NCI-H524 (cell line): Measurements from ENCODE around the gene SPEF1.
"Not testable (repeated sequence)": the region's sequence is repeated elsewhere in the genome, so short reads cannot be mapped to it uniquely, and the experiment has no call there.

Experiments used
- DNase-seq, 2 experiments: peaks; one replicate each; lab custom pipeline; 2025; lab: John Stamatoyannopoulos, UW

The SPEF1 gene

GRCh38 chr20:3781153-3781910, at the start of gene SPEF1:
Gene SPEF1, minus strand, starts transcription at chr20:3781448. Its CDS starts 161 bp downstream, at chr20:3781287.
- peak; percentile 98 for DNase-seq

- not testable (repeated sequence) for DNase-seq
Observed at GRCh38 chr20:3829891-3830290, 48.6 kb upstream of the SPEF1 start.

- no peak for DNase-seq
Observed at GRCh38 chr20:3828798-3829197, 47.5 kb upstream of the SPEF1 start.

GRCh38 chr20:3826420-3826819, 45.2 kb upstream of the SPEF1 start:
- DNase-seq, result no peak

- DNase-seq, result no peak
Observed at GRCh38 chr20:3825526-3825925, 44.3 kb upstream of the SPEF1 start.

GRCh38 chr20:3823881-3824280, 42.6 kb upstream of the SPEF1 start:
- no peak for DNase-seq

- DNase-seq, result no peak
Observed at GRCh38 chr20:3821996-3822395, 40.7 kb upstream of the SPEF1 start.

- no peak for DNase-seq
Observed at GRCh38 chr20:3820901-3821727, 39.9 kb upstream of the SPEF1 start.

GRCh38 chr20:3820048-3820900, 39.0 kb upstream of the SPEF1 start, which contains the start of gene AP5S1:
Gene AP5S1, plus strand, starts transcription at chr20:3820547. Its CDS starts 1,571 bp downstream, at chr20:3822118.
- DNase-seq, result peak; percentile 92 to 96

GRCh38 chr20:3819411-3820047, 38.3 kb upstream of the SPEF1 start:
- DNase-seq, result no peak

- peak; percentile 95 to 97 for DNase-seq
Observed at GRCh38 chr20:3818155-3819151, 37.2 kb upstream of the SPEF1 start.

- no peak for DNase-seq
Observed at GRCh38 chr20:3815703-3816315, 34.6 kb upstream of the SPEF1 start.

- DNase-seq, result no peak
Observed at GRCh38 chr20:3814928-3815495, 33.8 kb upstream of the SPEF1 start.

- DNase-seq, result no peak
Observed at GRCh38 chr20:3813848-3814581, 32.8 kb upstream of the SPEF1 start.

- DNase-seq, result no peak
Observed at GRCh38 chr20:3812975-3813847, 32.0 kb upstream of the SPEF1 start.

- DNase-seq, result no peak
Observed at GRCh38 chr20:3812259-3812681, 31.0 kb upstream of the SPEF1 start.

- DNase-seq, result no peak
Observed at GRCh38 chr20:3811467-3812258, 30.4 kb upstream of the SPEF1 start.
